NAMALWA (cell line): ENCODE data around the gene DEFB118.
"Not testable (repeated sequence)": the region's sequence is repeated elsewhere in the genome, so short reads cannot be mapped to it uniquely, and the experiment has no call there.

Experiments used
- DNase-seq: peaks from one replicate; pipeline ENCODE4 v3.0.0-alpha.2; 2015; ENCODE audit warnings: low spot score

Gene DEFB118, protein sequence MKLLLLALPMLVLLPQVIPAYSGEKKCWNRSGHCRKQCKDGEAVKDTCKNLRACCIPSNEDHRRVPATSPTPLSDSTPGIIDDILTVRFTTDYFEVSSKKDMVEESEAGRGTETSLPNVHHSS

DNA sequence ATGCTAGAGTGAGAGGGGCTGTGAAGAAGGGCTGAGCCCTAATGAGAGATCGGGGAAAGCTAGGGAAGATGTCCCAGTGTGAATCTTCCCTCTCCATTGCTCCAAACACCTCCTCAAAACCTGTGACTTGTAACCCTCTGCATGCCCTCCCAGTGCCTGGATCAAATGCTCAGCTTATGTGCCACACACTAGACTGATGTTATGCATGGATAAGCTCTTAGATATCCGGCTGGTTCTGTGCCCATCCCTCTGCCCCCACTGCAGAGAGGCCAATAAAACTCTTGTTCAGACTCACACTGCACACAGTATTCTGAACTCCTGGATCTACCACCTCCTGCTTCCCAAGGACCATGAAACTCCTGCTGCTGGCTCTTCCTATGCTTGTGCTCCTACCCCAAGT lies at the start of gene DEFB118:
TSS of gene DEFB118 (plus strand) at position 301 of the 400 bp plus-strand sequence. CDS start at position 351, 50 bp downstream.
- DNase-seq = no peak

DNA sequence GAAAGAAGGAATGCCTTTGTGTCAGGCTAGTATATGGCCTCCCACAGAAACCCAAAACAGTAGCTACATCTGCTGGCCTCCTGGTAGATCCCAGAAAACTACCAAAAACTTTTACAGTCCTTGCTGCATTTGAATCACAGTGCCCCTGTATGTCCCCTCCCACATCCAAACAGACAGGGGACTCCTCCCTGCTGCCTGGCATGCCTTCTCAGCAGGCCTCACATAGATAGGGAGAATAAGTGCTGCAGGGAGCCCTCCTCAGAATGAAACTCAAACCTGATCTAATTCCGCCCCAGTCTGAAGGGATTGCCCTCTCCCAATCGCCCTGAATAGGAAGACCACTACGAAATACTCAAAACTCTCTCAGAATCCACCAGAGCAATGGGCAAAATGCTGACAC lies 45.9 kb upstream of the DEFB118 start:
- no peak for DNase-seq

- DNase-seq = no peak
Measured at GRCh38 chr20:31330893-31331292, 37.5 kb upstream of the DEFB118 start.

DNA sequence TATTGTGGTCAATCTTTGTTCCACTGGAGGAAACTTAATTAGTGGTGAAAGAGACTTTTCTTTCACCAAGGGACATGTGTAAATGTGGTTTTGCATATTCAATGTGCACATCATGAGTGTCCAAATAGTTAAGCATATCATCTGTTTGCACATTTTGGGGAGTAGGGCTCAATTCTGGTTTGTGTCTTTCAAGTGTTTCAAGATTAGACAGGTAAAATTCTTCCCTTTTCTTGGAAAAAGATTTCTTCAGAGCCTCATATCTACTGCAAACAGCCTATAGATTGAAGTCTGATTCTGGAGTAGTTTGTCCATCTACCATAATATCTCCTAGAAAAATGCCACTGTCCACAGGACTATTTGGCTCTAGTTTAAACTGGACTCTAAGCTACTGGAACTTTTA lies 26.9 kb upstream of the DEFB118 start:
- DNase-seq = no peak

GRCh38 chr20:31355981-31356380 lies 12.4 kb upstream of the DEFB118 start:
- no peak for DNase-seq

DNA sequence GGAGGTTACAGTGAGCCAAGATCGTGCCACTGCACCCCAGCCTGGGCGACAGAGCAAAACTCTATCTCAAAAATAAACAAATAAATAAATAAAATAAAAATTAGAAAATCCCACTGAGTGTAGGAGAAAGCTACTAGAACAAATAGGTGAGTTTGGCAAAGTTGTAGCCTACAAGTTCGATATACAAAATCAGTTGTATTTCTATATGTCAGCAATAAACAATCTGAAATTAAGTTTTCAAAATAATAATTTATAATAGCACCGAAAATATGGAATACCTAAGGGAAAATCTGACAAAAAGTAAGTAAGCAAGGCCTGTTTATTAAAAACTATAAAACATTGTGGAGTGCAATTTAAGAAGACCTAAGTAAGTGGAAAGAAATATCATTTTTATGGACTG lies 5.1 kb upstream of the DEFB118 start:
- no peak for DNase-seq

DNA sequence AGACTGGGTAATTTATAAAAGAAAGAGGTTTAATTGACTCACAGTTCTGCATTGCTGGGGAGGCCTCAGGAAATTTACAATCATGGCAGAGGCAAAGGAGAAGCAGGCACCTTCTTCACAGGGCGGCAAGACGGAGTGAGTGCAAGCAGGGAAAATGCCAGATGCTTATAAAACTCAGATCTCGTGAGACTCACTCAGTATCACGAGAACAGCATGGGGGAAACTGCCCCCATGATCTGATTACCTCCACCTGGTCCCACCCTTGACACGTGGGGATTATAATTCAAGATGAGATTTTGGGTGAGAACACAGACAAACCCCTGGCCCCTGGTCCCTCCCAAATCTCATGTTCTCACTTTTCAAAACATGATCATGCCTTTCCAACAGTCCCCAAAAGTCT lies 4.1 kb upstream of the DEFB118 start:
- not testable (repeated sequence) for DNase-seq

- DNase-seq = no peak
Measured at GRCh38 chr20:31374346-31374745, 5.9 kb downstream of the DEFB118 start.

DNA sequence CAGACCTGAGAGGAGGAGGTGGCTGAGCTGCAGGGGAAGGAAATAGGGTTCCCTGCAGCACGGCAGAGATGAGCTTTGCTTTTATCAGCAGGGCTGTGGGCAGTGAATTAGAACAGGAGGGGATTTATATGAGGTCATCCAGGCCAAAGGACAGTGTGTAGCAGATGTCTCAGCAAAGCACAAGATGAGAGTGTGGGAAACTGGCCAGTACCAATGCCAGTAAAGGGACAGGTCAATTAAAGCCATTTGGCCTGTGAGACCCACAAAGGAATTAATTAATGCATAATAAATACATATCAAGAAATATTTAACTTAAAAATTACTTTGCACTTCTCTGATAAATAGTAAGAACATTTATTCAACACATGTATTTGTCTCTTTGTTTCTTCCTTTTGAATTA lies 22.1 kb downstream of the DEFB118 start, which contains the start of gene DEFB119:
TSS of gene DEFB119 (minus strand) at position 101 of the 400 bp plus-strand sequence. CDS start 107 bp downstream, outside the sequence.
- DNase-seq = no peak

DNA sequence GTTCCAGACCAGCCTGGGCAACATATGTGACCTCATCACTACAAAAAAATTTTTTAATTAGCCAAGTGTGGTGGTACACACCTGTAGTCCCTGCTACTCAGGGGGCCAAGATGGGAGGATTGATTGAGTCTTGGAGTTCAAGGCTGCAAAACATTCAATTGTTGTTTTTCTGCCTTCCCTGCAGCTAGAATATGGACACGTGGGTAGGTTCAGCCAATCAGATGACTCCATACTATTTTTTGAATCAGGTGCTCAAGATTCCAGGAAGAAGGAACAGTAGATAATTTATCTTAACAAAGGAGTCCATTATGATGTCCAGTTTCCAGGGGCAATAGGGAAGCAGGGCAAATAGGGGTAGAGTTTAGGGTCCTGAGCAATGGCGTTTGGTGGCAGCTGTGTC lies 24.4 kb downstream of the DEFB118 start:
- no peak for DNase-seq

DNA sequence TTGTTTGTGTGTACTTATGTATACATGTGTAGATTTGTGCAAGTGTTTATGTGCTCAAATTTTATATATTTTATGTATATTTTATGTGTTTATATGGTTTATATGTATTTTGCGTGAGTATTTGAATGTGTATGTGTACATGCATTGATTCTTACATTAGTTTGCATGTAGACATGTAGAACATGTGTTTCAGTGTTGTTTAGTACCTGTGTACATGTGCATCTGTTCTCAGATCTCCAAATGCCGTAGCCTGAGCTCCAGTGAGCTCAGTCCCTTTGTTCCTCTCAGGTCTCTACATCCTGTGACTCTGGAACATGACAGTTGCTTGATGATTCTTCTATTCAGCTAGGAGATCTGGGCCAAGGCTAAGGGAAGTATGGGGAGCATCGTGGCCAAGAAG lies 26.5 kb downstream of the DEFB118 start:
- DNase-seq = no peak

DNA sequence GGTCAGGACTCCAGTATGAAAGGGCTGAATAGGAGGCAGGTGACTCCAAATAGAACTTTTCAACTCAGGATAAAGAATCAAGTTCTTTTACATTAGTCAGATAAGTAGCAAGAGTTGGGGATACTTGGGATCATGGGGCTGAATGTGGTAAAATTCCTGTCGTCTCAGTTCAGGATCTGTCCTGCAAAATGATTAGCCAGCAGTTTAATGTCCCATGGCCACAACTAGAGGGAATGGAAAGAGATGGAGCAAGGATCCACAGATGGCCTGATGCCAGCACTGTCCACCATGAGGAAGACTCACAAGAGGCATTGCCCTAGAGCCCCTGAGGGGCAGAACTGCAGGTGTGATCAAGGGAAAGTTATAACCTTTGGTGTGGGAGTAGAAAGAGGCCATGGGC lies 35.5 kb downstream of the DEFB118 start:
- no peak for DNase-seq

DNA sequence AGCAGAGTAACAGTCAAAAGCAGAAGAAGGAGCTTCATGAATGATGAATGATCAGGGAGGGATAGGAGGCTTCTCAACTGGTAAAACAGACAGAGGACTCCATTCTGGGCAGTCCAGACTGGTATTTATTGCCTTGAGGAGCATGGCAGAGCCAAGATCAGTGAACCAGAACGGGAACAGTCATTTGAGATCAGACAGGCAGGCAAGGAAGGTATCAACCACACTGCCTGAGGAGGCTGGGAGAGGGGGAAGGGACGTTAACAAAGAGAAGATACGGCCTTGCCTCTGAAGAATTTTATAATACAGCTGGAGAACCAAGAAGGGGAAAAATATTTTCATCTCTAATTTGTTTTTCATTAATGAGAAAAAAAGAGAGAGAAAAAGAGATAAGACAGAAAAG lies 37.7 kb downstream of the DEFB118 start, which contains the start of gene DEFB121:
TSS of gene DEFB121 (minus strand) at position 101 of the 400 bp plus-strand sequence. CDS start at position 38, 63 bp downstream.
- DNase-seq = no peak

DNA sequence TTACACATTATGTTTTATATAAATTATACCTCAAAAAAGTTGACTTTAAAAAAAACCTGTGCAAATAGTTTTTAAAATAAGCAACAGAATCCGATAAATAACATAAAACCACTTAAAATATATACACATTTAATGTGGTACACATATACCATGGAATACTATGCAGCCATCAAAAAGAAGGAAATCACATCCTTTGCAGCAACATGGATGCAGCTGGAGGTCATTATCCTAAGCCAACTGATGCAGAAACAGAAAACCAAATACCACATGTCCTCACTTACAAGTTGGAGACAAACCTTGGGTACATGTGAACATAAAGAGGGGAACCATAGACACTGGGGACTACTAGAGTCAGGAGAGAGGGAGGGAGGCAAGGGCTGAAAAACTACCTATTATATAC lies 41.6 kb downstream of the DEFB118 start:
- no peak for DNase-seq

- no peak for DNase-seq
Measured at GRCh38 chr20:31414381-31414780, 46.0 kb downstream of the DEFB118 start.

GRCh38 chr20:31415653-31416052 lies 47.3 kb downstream of the DEFB118 start:
- DNase-seq = no peak

DNA sequence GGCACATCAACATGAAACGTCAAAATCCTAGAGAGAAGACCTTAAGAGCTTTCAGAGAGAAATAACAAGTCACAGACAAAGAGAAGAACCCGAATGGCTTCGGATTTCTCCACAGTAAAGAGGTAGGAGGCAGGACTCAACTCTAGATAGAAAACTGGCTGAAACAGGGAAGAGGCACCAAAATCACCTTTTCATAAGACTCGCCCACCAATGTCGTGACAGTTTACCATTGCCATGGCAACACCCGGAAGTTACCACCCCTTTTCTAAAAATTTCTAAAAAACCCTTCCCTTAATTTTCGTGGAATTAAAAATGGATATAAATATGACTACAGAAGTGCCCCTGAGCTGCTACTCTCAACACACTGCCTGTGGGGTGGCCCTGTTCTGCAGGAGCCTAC lies 49.9 kb downstream of the DEFB118 start:
- DNase-seq = no peak
